NCI-H446 (cell line): Measurements from ENCODE around the gene RAP1GAP.
"Not testable (repeated sequence)": the region's sequence is repeated elsewhere in the genome, so short reads cannot be mapped to it uniquely, and the experiment has no call there.

Source experiments
- DNase-seq, 2 experiments: peaks; one replicate each; lab custom pipeline; 2025; lab: John Stamatoyannopoulos, UW

The RAP1GAP gene

DNA sequence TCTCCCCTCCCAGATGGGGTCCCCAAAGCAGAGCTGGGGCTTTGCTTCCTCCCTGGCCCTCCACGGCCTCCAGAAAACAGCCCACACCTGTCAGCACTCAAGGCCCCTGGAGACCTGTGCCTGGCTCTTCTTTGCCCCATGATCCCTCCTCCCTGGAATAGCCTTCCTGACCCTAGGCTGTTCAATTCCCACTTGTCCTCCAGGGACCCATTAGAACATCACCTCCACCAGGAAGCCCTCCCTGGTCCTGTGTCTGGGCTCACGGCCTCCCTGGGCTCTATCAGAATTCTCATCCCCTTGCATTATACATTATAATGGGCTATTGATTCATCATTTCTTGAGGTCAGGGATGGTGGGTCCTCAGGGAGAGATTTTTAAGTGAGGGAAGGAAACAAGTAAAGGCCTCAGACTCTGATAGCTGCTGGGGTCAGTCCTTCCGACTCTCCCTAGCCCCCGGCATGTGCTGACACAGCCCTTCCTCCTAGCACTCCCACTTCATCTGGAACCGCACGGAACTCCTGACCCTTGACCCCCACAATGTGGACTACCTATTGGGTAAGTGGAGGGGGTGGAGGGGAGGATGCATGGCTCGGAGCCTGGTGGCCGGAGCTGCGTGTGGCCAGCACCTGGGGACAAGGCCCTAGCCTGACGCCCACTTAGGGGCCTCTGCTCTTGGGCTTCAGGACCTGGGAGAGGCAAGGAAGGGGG lies 99.2 kb downstream of the RAP1GAP start:
- DNase-seq, result no peak

DNA sequence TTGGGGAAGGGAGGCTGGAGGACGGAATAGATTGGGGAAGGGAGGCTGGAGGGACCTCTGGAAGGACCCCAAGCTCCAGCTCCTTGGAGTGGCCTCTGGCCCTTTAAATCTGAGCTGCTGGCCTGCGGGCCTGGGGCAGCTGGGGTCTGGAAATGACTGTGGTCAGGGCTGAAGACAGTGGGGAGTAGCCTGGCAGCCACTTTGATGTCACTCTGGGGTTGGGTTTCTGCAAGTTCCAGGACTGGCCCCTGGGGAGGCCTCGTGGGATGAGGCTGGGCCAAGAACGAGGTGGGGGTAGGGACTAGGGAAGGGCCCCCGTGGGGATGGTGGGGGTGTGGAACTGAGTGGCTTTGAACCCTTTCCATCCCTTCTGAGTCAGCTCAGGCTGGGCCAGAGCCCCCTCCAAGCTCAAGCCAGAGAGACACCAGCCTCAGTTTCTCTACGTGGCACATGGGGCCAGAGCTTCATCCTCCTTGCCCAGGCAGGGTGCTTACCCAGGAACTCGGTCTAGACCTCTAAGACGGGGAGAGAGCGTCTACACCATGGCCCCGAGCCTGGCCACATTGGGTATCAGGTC lies 100.3 kb downstream of the RAP1GAP start:
- DNase-seq, result no peak

DNA sequence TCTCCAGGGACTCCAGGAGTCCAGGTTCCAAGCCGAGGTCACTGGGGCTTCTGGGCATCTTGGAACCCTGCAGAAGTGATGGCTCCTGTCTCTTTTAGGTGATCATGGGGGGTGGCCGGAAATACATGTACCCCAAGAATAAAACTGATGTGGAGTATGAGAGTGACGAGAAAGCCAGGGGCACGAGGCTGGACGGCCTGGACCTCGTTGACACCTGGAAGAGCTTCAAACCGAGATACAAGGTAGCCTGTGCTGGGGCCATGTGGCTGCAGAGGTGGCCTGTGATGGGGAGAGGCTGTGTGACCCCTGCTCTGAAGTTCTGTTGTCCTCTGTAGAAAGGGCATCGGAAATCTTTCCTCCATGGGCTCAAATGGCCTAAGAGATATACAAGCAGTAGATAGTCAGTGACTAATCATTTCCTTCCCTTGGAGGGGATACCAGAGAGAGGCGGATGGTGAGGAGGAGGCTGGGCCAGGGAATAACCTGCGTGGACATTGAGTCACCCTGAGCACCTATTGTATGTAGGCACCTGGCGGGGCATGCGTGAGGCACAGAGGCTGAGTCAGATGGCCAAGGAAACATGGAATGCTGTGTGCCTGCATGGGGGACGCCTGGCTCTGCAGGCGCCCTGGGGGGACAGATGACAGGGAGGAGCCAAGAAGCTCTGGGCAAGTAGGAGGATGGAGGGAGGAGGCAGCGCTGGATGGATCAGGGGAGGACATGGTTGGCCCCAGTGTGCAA lies 101.0 kb downstream of the RAP1GAP start:
- DNase-seq, result peak in 1 of 2 experiments; percentile 35

DNA sequence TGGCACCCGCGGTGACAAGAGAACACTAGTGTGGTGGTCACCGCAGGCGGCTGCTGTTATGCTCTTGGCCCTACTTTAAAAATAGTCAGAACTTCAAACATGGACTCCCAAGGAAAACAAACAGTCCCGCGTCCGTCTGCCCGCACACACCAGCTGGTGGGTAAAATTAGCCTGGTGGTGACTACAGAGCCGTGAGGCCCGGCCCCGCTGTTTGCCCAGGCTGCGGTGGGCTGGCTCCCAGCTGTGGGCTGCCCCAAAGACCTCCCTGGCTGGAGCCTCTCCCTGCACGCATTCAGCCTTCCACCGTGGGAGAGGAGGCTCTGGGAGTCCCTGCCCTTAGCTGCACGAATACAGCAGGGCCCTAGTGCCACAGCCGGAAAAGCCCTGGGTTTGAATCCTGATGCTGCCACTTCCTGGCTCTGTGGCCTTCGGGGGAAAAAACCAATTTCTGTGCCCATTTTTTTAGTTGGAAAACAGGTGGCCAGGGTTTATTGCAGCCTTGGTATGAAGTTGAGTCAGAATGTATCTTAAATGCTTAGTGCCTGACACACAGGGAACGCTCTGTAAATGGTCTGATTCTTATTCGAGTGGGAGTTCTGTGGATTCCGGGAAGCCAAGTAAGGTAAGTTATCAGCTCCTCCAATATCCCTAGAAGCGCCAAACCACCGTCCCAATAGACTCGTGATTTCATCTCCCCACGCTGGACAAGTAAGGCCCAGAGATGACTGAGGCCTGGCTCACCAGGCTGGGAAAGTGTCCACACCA lies 101.7 kb downstream of the RAP1GAP start:
- DNase-seq, result no peak

DNA sequence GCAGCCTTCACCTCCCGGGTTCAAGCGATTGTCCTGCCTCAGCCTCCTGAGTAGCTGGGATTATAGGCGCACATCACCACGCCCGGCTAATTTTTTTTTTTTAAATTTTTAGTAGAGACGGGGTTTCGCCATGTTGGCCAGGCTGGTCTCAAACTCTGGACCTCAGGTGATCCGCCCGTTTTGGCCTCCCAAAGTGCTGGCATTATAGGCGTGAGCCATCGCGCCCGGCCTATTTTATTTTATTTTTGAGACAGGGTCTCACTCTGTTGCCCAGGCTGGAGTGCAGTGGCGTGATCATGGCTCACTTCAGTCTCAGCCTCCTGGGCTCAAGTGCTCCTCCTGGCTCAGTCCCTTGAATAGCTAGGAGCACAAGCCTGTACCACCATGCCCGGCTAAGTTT lies 102.8 kb downstream of the RAP1GAP start:
- DNase-seq, result not testable (repeated sequence)

DNA sequence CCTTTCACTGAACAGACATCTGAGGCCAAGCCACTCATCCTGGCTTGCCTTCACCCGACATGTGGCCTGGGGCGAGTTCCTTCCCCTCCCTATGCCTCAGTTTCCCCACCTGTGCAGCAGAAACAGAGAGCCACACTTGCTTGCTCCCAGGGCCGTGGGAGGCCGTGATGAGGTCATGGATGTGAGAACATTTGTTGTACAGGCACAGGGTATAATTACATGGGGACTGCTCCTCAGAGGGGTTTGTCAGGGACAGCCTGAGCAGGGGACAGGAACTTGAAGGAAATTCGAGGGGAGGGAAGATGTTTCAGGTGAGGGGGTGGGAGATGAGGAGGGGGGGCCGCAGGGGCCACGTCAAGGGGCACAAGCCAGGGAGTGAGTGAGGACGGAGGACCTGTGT lies 103.9 kb downstream of the RAP1GAP start:
- DNase-seq, result no peak

DNA sequence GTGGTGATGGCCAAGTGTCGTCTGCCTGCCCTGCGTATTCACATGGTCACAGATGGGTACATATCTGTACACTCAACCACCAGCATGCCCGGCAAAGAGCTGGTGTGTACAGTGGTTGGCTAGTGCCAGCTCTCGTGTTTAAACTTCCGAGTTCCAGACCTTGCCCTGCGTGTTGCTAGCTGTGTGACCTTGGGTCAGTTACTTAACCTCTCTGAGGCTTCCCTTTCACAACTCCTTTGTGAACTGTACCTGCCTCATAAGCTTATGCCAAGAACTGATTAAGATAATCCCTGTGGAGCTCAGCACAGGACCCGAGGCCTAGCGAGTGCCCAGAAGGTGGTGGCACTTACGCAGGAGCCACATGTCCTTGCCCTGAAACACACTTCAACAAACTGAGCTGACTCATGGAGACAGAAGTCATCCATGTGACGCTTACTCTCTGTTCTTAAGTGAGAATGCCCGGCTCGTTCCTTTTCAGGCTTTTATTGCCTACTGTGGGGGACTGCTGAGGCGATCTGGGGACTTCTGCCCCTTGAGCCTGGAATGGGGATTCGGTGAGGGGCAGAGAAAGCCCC lies 104.5 kb downstream of the RAP1GAP start:
- DNase-seq, result no peak

DNA sequence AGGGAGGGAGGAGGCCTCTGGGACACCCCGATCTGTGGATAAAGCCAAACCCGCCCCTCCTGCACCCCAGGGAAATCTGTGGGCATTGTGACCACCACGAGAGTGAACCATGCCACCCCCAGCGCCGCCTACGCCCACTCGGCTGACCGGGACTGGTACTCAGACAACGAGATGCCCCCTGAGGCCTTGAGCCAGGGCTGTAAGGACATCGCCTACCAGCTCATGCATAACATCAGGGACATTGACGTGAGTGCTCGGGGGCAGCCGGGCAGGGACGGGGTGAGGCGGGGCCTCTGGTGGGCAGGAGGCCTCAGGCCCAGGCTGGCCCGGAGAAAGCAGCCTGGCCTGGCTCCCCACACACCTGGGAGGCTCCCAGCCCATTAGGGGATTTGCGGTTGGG lies 105.2 kb downstream of the RAP1GAP start:
- no peak for DNase-seq

DNA sequence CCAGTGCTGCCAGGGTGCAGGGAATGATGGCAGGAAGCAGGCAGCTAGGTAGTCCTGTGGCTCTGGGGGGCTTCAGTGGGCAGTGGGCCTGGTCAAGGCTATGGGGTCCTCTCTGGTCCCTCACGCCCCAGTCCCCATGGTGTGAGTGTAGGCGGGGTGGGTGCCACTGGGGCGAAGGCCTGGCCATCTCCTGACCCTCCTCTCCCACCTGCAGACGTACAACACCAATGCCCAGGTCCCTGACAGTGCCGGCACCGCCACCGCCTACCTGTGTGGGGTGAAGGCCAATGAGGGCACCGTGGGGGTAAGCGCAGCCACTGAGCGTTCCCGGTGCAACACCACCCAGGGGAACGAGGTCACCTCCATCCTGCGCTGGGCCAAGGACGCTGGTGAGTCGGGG lies 106.3 kb downstream of the RAP1GAP start:
- no peak for DNase-seq

DNA sequence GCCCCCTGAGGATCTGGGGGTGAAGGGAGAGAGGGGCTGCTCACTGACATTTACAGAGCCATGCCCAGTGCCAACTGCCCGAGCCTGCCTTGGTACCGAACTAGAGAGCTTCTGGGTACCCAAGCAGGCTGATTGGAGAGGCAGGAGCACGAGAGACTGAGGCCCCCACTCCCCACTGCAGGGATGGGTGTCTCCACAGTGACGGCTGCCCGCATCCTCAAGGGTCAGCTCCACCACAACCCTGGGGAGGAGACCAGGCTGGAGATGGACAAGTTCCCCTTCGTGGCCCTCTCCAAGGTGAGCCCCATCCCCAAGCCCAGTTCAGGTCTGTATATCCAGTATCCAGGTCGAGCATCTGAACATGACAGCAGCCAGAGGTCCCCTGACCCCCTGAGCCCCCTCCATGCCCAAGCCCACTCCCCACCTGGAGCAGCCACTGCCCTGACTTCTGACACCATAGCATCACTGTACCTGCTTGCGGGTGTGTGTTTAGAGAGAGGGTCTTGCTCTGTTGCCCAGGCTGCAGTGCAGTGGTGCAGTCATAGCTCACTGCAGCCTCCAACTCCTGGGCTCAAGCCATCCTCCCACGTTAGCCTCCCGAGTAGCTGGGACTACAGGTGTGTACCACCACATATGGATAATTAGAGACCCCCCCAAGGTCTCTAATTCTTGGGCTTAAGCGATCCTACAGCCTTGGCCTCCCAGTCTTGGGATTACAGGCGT lies 108.1 kb downstream of the RAP1GAP start:
- DNase-seq, result no peak

DNA sequence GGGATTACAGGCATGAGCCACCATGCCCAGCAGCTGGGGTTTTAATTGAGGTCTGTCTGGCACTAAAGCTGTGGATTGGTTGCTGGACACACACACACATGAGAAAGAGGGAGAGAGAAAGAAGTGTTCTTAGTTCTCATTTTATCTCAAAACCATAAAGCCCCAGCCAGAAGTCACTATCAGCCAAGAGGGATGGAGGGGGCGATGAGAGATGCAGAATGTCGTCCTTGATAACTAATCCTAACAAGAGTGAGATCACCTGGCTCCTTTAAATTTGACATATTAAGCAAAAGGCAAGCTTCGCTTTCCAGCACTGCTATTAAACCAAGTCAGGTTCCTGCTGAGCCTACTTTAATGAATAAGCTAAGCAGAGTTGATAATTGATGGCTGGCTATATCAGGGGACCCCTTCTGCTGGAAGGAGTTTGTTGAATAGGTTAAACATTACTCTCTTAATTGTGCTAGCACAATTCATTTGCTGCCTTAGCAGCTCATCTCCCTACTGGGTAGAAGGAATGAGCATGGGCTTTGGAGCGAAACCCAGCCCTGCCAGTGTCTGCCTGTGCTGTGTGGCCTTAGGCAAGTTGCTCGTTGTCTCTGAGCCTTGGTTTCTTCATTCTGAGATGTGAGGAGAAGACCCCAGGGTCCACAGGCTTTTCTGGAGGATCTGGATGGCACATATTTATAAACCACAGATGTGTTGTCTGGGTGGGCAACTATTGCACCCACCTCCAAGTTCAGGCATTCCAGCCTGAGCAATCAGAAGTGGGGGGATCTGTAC lies 109.2 kb downstream of the RAP1GAP start:
- no peak for DNase-seq

DNA sequence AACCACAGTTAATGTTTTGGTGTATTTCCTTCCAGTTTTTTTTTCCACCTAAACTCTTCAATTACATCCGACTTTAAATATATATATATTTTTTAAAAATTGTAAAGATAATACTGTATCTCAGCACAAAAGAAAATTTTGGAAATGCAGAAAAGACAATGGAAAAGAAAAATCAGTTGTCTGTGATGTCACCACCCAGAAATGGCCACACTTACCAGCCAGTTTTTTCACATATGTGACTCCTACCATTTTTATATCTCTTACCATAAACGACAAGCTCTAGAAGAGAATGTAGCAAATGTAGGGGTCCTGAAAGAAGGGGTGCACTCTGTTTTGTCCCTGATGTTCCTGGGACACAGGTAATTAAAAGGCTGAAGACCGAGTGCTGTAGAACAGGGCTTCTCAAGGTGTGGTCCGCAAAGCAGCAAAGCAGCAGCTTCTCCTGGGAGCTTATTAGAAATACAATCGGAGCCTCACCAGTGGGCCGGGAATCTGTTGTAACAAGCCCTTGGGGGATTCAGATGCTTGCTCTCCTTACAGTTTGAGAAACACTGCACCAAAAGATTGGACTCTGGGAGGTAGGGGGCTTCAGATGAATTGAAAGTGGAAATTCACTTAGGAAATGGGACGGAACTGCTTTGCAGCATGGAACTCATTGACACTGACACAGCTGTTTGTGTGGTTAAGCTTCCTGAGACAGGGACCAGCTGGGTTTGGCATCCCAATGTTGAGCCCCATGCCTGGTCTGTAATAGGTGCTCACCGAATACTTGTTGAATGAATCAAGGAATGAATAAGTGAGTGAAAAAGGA lies 115.8 kb downstream of the RAP1GAP start:
- DNase-seq, result no peak

DNA sequence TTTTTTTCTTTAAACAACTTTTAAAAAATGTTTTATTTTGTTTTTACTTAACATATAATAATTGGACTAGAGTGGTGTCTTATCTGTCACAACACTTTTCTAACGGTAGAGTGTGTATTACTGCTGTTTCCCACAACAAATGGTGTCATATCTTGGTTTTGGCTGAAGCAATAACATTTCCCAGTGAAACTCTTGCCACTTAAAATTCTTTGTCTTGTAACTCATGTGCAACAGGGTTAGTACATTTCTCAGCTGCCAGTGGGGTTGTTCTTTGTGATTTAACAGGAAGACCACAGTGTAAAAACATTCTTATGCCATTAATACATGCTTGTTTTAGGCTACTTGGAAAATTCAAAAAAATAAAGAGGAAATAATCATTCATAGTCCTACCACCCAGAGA lies 116.4 kb downstream of the RAP1GAP start:
- DNase-seq, result no peak

DNA sequence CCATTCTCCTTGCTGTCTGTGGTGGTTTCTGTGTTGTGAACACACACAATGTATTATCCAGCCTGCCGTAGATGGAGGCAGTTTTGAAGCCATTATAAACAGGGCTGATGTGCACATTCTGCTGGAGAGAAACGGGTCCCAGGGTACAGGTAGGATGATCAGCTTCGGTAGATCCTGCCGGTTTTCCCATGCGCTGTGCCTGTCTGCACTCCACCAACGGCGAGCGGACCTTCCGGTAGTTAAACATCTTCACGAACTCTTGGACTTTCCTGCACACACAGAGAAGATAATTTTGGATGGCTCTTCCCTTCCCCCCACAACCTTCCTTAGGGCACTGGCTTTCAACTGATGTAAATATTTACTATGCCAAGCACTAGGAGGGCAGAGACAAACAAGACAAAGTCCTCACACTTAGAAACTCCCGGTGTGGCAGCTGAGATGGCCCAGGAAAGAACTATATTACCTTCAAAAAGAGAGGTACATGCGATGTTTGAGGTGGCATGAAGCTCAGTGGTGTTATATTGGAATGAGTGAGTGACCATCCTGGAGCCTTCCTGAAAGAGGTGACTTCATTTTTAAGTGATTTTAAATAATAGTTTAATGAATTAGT lies 118.2 kb downstream of the RAP1GAP start:
- no peak for DNase-seq

DNA sequence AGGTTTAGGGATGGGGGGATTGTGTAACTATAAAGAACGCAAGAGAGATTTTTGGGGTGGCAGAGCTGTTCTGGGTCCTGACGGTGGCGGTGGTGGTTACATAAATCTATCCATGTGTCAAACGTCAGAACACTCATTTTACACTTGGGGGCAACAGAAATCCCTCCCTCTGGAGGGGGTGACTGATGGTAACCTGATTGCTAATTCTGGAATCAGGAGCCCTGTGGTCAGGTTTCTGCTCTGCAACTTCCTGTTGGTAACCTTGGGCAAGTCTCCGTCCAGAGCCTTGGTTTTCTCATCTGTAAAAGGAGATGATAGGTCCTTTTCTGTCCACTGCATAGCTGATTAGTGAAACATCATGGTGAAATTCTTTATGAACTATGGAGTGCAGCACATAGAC lies 119.1 kb downstream of the RAP1GAP start:
- no peak for DNase-seq

DNA sequence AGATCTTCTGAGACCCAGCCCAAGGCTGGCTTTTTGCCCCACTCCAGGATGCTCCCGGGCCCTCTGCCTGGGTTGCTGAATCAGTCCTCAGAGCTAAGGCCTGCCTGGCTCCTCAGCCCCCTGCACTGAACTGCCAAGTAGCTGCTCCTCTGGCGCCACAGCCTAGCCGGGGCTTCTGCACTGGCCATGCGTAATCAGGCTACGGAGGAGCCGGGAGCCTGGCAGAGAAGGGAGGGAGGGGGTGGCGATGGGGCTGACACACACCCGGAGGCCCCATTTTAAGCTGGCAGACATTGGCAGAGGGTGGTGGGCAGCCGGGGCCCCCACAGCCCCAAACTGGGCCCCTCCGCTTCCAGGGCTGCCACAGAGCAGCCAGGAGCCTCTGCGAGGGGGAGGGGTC lies 121.3 kb downstream of the RAP1GAP start:
- DNase-seq, result peak in 1 of 2 experiments; percentile 35
